ENCODE data around the gene SLPI. TPM values are rescaled to one million over a fixed set of nuclear protein-coding genes. Genes with fewer than 3 reads are reported as not detected.

SLPI gene
- total RNA-seq, 1 experiment from 2014 or later, result 5.4 TPM

GRCh38 chr20:45292343-45292742, 38.0 kb upstream of the SLPI start:
- DNase-seq (ENCODE audit: low read depth, low spot score), result no peak
- ATAC-seq, result no peak
- no TSS peak for BruUV-seq (replicated peaks)

More at GRCh38 chr20:45292343-45292742, 38.0 kb upstream of the SLPI start:
- Histone ChIP-seq H3K27ac (ENCODE audit: low read depth, low read length) (no peak overlapping the region), H3K4me2 (ENCODE audit: low read length) (no peak overlapping the region), H3K9ac (ENCODE audit: low read length) (no peak overlapping the region), H3K4me3 (replicated peaks in 1 of 2; ENCODE audit: low read depth in 1 of 2, low read length in 2 of 2) (no peak overlapping the region), H3K79me2 (ENCODE audit: insufficient read depth, low read length) (no peaks in the 10 kb centered on the region), H3K9me2 (ENCODE audit: insufficient read depth) (no peaks in the 10 kb centered on the region), H3K27me3 (ENCODE audit: insufficient read depth, low read length) (no peaks in the 10 kb centered on the region), H2AFZ (ENCODE audit: low read depth, low read length, poor library complexity, severe bottlenecking) (no peak overlapping the region), H3K4me1 (ENCODE audit: control insufficient read depth in 1 of 2, insufficient read depth in 2 of 2, low read length in 2 of 2) (peaks cover 0 to 12% of the 10 kb centered on the region in 2 experiments; a peak in 2 of 4 replicates), H4K20me1 (ENCODE audit: insufficient read depth) (no peaks in the 10 kb centered on the region), H3K9me3 (ENCODE audit: control insufficient read depth in 1 of 2, insufficient read depth in 1 of 2, low read depth in 1 of 2, low read length in 2 of 2) (peaks cover 0 to 3% of the 10 kb centered on the region in 2 experiments; a peak in 1 of 4 replicates), H3K36me3 (ENCODE audit: control insufficient read depth in 1 of 2, insufficient read depth in 2 of 2, low read length in 2 of 2) (no peaks in the 10 kb centered on the region)
- ChIA-PET RAD21 (ENCODE audit: low non-redundant PET in 1 of 2, low total read pairs in 2 of 2, uncharacterized antibody in 2 of 2, unreplicated experiment in 2 of 2) (no interaction called here), POLR2A (interaction anchor here (1.9 kb wide), 1 partner anchor 8 kb away, joined by 6 read pairs; no protein-coding TSS in a partner anchor), CTCF (interaction anchor here (0.7 to 5.4 kb wide), 12 partner anchors 8 to 479 kb away, joined by 3 to 30 read pairs (median 4); no protein-coding TSS in a partner anchor)
- TF ChIP-seq MAX (IDR thresholded peaks at IDR 0.05) (no peak), ATF3 (IDR thresholded peaks at IDR 0.05) (no peak), YY1 (IDR thresholded peaks at IDR 0.05; ENCODE audit: extremely low read depth, insufficient replicate concordance, low read depth, low read length) (no peak), CEBPB (IDR thresholded peaks at IDR 0.05; ENCODE audit: low read depth) (no peak), EZH2phosphoT487 (IDR thresholded peaks at IDR 0.05; ENCODE audit: borderline replicate concordance) (no peak), FOSL1 (IDR thresholded peaks at IDR 0.05; ENCODE audit: low read depth) (no peak), ZBTB33 (IDR thresholded peaks at IDR 0.05; ENCODE audit: extremely low read depth, insufficient replicate concordance, low read length) (no peak), POLR2AphosphoS5 (IDR thresholded peaks at IDR 0.05; ENCODE audit: low read depth, low read length) (no peak), TCF7L2 (IDR thresholded peaks at IDR 0.05; ENCODE audit: borderline replicate concordance, extremely low read depth, insufficient read depth, insufficient read length) (no peak), ELF1 (IDR thresholded peaks at IDR 0.05; ENCODE audit: borderline replicate concordance, low read depth) (no peak), REST (IDR thresholded peaks at IDR 0.05; ENCODE audit: low read depth) (no peak), CTCF (IDR thresholded peaks at IDR 0.05 in 2 of 3, conservative IDR thresholded peaks at IDR 0.05 in 1 of 3; ENCODE audit: borderline replicate concordance in 1 of 3, insufficient read depth in 1 of 3, low read depth in 2 of 3, low read length in 2 of 3) (no peak), CBX3 (IDR thresholded peaks at IDR 0.05; ENCODE audit: low read depth) (no peak), ZNF274 (IDR thresholded peaks at IDR 0.05; ENCODE audit: low read depth, low read length) (no peak)
- intact Hi-C loops (cut with micrococcal nuclease), result no loop called here

All from HCT116 (cell line).